T1000 (cell line): ENCODE data around the gene GLRA2.
"Not testable (repeated sequence)": the region's sequence is repeated elsewhere in the genome, so short reads cannot be mapped to it uniquely, and the experiment has no call there.

ENCODE experiments used
- DNase-seq: peaks from one replicate; lab custom pipeline; 2025; ENCODE audit warnings: mixed read lengths; lab: John Stamatoyannopoulos, UW

GLRA2 gene

DNA sequence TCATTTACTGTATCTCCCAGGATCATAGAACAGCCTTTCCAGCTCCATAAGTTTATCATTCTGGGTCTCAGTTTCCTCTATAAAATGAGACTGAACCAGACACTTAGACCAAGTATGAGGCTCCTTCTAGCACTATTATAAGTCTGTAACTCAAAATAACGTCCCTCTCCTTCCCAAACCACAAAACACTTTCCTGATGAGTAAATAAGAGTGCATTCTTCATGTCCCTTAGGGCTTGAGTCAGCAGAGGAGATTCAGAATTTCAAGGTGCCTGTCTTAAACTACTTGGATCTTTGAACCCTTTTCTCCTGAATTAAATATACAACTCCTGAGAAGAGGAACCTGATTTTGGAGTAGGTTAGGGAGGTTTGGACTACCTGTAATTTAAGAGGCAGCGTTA lies 62.6 kb downstream of the GLRA2 start:
- DNase-seq = no peak

DNA sequence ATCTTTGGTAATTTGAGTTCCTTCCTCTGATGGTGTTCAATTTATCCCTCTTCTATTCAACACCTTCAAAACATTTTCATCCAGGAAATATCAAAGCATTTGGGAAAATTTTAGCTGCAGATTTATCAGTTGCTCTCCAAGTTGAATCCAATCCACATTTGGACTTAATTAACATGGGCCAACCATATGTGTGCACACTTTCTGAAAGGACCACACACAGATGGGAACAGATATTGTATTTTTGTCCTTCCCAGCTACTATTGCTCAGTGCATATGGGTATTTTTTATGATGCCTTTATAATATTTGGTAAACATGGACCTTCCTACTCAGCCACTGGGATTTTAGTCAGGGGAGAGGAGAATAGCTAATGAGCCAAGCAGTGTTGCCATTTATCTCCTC lies 65.2 kb downstream of the GLRA2 start:
- DNase-seq = no peak

DNA sequence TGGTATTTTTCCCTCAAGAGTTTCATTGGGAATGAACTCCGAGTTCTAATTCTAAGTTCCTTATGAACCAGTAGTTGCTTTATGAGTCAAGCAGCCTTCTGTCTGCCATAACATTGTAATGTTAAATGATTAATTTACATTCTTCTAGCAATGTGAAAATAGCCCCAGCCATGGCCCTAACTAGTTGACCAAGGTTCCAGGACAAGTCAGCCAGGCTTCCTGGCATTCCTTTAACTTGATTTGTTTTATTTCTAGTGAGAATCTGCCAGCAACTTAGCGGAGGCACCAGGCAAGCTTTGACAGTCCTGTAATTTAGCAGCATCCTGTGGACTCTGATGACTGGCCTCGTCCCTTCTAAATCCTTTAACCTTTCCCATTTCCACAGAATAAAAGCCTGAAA lies 69.0 kb downstream of the GLRA2 start:
- DNase-seq = no peak

DNA sequence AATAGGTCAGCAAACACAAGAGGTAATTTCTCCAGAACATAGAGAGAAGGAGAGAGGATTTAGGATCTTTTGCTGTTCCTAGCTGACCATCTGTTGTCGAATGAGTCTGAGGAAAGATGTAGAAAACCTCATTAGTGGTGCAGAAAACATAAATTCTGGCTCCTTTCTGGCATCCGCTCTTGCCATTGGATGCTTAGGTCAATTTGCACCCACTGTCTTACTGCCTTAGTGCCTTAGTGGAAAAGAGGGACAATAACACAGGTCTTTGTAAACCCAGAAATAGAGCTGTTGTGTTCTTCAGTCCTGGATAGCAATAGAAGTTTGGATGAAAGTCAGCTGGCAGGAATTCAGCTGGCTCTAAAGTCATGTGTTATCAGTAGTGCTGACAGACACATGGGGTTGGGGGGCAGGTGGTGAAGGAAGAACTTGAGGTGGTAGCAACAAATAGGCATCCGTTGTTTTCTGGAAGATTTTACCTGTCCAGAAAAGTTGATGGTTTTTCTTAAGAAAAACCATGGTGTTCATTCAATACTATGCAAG lies 78.2 kb downstream of the GLRA2 start:
- DNase-seq = no peak

DNA sequence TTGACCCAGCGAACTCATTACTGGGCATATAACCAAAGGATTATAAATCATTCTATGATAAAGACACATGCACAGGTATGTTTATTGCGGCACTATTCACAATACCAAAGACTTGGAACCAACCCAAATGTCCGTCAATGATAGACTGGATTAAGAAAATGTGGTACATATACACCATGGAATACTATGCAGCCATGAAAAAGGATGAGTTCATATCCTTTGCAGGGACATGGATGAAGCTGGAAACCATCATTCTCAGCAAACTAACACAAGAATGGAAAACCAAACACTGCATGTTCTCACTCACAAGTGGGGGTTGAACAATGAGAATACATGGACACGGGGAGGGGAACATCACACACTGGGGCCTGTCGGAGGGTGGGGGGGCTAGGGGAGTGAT lies 83.1 kb downstream of the GLRA2 start:
- not testable (repeated sequence) for DNase-seq

DNA sequence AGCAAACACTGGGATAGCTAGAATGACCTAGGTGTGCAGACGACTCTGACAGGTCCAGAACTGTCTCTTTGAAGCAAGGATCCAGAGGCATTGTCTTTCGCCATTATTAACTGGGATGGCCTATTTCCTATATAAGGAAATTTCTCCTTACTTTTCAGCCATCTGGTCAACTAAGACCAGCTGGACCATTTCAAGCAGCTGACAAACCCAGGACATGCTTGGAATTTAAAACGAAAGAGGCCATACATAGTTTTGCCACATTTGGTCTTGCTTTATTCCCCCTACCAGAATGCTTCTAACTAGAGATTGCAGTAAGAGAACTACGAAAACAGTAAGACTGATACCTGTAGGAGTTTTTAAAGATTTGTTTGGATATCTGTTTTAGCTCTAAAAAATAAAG lies 87.0 kb downstream of the GLRA2 start:
- DNase-seq = no peak

DNA sequence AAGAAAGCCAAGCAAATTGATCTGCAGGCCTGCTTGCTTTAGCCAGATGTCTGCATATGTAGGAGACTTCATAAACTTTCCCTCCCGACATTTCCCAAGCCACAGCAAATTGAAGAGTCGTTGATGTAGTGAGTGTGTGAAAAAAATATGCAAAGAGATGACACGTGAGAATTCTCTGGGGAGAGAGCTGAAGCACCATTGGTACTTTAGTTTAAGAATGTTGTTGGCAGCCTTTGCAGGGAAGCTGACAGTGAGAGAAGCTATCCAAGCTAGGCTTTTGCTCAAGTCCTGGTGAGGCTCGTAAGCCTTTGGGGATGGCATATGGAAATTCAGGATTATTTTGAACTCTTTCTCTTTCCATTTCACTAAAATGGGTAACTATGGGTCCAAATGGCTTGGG lies 87.5 kb downstream of the GLRA2 start:
- no peak for DNase-seq

DNA sequence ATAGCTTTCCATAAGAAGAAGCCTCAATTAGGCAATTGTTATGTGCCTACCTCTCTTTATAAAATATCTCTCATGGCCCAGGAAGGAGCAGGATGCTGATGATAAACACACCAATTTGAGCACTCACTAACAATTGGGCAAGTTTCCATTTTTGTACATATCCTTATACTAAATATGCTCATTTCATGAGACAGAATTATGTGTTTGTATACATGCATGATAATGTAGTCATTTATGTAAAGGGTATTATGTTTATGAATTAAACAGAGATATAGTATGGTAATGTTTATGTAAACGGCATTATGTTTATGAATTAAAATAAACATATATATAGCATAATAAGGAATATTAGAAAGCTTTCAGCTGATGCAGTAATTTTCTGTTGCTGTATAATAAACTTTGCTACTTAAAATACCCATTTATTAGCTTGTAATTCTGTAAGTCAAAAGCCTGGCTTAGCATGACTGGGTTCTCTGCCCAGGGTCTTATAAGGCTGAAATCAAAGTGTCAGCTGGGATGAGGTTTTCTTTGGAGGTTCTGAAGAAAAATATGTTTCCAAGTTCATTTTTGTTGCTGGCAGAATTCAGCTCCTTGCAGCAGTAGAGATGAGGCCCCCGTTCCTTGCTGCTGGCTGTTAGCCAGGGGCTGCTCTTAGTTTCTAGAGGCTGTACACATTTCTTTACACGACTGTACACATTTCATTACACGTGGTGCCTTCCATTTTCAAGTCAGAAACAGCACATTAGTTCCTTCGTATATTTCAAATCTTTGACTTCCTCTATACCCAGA lies 89.0 kb downstream of the GLRA2 start:
- DNase-seq = no peak

DNA sequence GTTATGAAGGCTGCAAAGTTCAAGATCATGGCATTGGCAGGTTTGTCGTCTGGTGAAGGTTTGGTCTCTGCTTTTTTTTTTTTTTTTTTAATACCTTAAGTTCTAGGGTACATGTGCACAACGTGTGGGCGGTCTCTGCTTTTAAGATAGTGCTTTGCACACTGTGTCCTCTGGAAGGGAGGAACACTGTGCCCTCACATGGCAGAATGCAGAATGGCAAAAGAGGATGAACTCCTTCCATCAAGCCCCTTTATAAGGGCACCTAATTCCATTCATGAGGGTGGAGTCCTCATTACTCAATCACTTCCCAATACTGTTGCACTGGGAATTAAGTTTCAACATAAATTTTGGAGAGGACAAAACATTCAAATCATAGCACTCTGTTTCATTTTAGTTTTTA lies 101.4 kb downstream of the GLRA2 start:
- no peak for DNase-seq

DNA sequence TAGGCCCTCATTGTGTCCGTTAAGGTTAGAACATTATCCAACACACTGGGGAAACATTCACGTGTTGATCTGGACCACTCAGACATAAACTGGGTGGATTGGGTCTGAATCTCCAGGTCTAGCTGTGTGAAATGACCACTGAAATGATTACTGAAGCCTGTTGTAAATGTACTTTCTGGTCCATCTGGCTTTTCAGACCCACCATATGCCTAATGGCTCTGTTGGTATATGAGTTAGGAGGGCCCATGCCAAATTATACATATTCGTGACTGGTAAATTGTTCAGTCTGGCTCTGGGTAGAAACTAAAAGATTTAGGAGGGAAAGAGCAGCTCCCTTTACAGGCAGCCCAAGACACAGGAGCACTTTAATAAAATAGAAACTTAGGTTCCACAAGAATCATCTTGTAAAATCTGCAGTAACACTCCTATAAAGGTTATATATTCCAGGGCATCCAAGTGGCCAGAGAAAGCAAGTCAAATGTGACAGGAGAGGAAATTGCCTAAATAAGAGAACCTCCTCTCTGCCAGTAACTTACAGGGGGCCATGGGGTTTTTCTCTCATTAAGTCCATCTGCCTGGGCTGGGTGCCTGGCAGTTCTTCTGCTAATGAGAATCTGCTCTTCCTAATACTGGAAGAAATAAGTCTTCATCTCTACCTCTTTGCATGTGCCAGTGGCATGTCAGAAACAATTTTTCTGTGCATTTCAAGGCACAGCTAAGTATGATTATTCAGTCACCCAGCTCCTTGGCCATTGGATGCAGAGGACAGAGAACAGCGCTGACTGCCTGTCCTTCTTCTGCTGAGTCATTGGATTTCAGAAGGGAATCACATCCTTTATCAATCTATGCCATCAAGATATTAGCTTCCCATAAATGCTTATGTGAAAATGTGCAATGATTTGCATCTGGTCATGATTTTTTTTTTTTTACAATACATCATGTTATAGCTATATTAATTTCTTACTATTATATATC lies 112.6 kb downstream of the GLRA2 start:
- no peak for DNase-seq

DNA sequence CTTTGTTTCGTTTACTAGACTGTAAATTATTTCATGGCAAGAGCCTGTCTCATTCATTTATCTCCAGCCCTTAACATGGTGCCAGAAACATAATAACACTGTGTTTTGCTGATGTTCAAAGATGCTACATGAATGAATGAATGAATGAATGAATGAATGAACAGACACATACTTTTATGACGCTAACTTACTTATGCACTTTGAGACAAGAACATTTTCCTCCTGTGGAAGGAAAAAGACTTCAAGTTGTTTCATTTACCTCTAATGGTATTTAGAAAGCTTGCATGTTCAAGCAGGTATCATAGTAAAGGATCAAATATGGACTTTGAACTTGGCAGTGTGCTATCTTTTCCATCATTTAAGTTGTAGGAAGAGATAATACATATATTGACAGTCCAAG lies 131.6 kb downstream of the GLRA2 start:
- no peak for DNase-seq

DNA sequence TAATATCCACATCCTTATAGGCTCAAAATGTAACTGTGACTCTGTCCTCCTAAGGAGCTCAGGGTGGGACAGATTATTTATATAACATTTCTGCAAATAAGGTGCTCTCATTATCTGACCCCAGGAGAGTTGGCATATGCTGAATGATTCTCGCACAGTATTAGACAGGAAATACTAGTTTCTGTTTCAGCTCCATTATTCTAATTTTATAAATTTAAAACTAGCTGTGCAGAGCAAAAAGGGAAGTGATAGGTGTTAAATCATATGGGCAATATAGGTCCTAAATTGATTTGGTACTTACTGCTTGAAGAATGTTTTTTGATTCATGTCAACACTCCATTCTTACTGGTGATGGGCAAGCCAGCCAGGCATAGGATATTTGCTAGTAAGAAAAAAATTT lies 141.5 kb downstream of the GLRA2 start:
- no peak for DNase-seq

DNA sequence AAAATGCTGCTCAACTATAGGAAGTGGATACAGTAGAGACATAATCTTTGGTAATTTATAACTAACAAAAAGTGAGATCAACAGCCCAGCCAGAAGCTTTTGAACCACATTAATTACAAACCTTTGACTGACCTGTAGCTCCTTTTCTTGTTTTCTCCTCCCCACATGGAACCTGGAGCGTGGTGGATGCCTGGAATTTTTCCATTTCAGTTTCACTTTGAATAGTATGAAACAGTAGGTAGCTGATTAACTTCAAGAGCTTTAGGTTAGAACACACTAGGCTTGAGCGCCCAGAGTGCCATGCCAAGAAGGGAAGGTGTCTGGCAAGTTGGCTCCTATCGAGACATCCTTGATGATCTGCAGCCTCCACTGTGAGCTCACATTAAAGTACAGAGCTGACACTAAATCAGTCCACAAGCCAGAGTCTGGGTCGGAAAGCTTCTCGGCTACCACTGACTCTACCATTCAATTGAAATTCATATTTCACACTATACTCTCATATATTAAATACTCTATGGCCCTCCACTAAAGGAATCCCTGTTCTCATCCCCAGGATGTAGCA lies 143.4 kb downstream of the GLRA2 start:
- no peak for DNase-seq

DNA sequence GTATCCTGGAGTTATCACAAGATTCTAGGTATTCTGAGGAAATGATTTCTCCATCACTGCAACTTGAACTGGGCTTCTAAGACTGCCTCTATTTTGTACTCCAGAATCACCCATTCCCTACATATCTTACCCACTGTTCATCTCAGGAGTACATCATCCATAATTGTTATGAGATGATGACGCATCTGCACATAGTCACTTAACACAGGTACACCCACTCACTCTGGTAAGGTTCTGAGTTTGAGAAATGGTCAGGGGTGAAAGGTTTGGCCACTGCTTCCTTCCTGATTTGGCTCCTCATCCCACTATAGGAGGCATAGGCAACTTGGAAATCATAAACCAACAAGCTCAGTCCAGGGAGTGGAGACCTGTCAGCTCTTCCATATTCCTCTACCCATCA lies 143.9 kb downstream of the GLRA2 start:
- DNase-seq = no peak

DNA sequence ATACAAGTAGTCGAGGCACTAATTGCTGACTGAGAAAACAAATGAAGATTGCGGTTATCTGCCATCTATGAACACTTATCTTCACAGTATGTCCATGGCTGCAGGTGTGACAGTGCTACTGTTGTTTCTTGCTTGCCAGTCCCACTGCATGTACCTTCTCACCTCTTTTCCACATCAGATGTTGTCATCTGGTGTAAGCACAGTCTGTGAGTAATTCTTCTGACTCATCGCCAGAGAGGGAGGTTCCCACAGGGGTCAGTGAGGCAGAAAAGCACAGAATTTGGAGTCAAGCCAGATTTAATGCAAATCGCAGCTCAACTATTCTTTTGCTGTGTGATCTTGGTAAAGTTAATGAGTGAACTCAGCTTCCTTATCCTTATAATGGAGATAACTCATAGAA lies 144.4 kb downstream of the GLRA2 start:
- no peak for DNase-seq

DNA sequence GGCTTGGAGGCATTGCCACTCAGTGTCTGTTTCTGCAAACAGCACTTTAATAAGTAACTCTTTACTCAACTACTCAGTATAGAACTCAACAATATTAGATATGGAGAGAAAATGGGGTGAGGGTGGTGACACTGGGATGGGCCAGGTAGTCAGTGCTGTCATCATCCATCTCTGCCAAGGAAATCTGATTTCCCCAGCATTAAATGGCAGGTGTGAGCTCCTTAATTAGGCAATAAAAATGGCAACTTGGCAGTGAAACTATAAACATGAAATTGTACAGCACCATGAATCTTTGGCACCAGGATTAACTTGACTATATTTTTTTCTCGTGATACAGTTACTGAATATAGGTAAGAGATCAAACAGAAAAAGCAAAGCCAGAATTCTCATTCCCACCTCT lies 146.2 kb downstream of the GLRA2 start:
- no peak for DNase-seq

DNA sequence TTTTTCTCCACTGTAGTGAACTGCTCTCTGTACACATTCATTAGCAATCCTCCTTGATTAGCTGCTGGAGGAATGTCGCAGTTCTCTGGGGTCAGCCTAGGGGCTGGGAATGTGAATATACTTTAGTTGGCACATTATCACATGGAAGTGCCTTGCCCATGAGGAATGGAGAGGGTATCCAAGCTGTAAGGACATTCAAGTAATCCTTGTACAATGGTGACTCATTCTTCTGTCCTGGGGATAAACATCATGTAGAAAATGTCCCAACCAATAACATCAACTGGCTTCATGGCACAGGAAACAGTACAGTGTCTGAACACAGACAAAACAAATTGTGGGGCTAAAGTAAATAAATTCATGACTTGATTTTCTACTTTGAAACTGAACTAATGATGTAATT lies 147.1 kb downstream of the GLRA2 start:
- no peak for DNase-seq

DNA sequence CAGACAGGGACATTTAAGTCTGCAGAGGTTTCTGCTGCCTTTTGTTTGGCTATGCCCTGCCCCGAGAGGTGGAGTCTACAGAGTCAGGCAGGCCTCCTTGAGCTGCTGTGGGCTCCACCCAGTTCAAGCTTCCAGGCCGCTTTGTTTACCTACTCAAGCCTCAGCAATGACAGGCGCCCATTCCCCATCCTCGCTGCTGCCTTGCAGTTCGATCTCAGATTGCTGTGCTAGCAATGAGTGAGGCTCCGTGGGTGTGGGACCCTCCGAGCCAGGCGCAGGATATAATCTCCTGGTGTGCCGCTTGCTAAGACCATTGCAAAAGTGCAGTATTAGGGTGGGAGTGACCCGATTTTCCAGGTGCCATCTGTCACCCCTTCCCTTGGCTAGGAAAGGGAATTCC lies 159.0 kb downstream of the GLRA2 start:
- DNase-seq = not testable (repeated sequence)

DNA sequence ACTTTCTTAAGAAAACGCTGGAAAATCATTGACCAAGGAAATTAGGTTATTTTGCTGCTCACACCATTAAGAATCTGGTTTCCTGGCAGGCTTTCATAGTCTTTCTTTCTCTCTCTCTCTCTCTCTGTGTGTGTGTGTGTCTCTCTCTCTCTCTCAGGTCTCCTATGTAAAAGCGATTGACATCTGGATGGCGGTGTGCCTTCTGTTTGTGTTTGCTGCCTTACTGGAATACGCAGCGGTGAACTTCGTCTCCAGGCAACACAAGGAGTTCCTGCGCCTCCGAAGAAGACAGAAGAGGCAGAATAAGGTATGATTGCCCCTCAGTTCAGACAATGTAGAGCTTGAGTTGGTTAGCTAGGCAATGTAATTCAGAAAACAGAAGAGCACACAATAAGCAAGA lies 161.2 kb downstream of the GLRA2 start:
- no peak for DNase-seq

DNA sequence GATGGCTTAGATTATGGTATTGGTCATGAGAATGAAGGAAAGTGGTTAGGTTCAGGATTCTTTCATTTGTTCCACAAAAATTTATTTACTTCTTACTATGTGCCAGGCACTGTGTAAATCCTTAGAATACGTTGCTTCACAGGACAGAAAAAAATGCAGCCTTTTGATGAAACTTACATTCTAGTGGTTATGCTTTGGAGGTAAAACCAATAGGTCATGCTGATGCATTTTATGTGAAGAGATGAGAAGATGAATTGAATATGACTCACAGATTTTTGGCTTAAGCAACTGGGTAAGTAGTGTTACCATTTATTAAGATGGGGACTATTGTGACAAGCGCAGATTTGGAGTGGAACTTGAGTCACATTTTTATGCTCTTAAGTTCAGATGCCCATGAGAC lies 165.3 kb downstream of the GLRA2 start:
- DNase-seq = no peak

DNA sequence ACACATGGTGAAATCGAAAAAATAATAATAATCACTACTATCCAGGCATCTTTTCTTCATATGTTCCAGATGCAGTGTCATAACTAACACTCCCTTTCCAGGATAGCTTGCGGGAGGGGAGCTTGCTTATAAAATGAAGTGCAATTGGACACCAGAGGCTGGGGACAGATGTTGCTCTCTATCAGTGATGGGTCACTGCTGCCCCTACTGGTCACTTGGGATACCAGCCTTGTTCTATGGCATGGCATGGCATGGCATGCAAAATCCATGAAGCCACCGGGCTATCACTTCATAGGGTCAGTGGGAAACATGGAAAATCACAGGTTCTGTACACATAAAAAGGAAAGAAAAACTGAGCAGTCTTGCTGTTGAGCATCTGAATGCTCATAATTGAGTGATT lies 168.1 kb downstream of the GLRA2 start:
- DNase-seq = no peak

DNA sequence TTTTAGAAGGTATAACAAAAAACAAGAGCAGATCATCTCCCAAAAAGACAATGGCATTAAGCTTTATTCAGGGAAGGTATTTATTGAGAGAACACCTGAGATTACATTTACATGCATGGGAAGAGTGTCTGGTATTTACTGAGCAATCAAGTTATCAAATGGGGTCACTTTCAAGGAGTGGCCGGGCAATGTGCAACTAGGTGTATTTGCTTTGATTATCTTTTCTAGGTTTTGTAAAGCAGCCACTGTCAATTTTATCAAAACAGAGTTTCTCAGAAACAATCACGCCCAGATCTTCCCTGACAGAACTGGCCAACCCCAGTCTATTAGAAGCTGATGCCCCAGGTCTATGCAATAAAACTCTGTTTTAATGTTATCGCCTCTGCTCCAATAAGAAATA lies 169.5 kb downstream of the GLRA2 start:
- no peak for DNase-seq

DNA sequence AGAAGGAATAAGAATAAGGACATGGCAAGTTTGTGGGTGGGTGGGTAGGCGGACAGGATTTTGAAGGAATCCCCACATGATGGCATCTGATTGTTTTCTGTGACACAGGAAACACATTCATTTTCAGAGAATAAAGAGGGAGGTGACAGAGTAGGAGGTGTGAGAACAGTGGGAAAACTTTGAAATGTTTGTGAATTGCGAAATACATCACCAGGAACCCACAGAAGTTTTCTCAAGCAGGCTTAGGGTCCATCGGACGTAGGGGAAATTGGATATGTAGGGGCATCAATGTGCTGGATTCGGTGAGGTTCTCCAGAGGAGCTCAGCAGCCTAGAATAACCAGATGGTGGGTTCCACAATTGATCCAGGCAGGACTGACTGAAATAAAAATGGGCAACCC lies 171.6 kb downstream of the GLRA2 start:
- DNase-seq = no peak
